GM12878 (cell line): ENCODE results near the gene SECTM1. TPM values are rescaled to one million over a fixed set of nuclear protein-coding genes. Genes with fewer than 3 reads are reported as not detected.

Experiments used
- ATAC-seq: fragments of 200-7000 bp; cut with Tn5 transposase; 3 replicates; pipeline ENCODE4 v1.9.1; 2020; ENCODE audit warnings: mild to moderate bottlenecking, moderate library complexity
- BruUV-seq: library from RNA; stranded (reverse); fragments of 400-500 nt; replicated peaks from 2 replicates; lab custom pipeline; 2021; lab: Mats Ljungman, UMichigan
- CTCF ChIA-PET: fragments of 300-600 bp; sonication (Branson Sonifier 250); formaldehyde crosslinking; extraction: SDS; loops from one replicate; lab custom pipeline; 2021; ENCODE audit warnings: inconsistent platforms; lab: Yijun Ruan, JAX
- POLR2A ChIA-PET: fragments of 350-600 bp; formaldehyde crosslinking; extraction: SDS; loops from one replicate; lab custom pipeline; 2021; ENCODE audit warnings: inconsistent platforms; lab: Charles Lee
- RAD21 ChIA-PET: fragments of 300-600 bp; sonication (Branson Sonifier 250); formaldehyde crosslinking; loops from one replicate; lab custom pipeline; 2023; ENCODE audit warnings: antibody characterized with exemption; ENCODE audit not compliant: unreplicated experiment; lab: Charles Lee
- SMC1A ChIA-PET: fragments of 300-600 bp; sonication (Branson Sonifier 250); formaldehyde crosslinking; loops from one replicate; lab custom pipeline; 2023; ENCODE audit not compliant: unreplicated experiment, uncharacterized antibody; lab: Charles Lee
- DNase-seq: peaks from one replicate; pipeline ENCODE4 v3.0.0-alpha.2; 2011; ENCODE audit warnings: low read depth, low spot score
- FAIRE-seq: peaks from 3 replicates; lab custom pipeline; 2011; peaks lifted over from hg19 to GRCh38; lab: Jason Lieb, UNC
- H2AFZ ChIP-seq: 2 replicates; pipeline ENCODE4 v1.6.0; 2011; ENCODE audit warnings: low read depth, low read length, control low read depth; ENCODE audit not compliant: control insufficient read depth
- H3K27ac ChIP-seq: 2 replicates; pipeline ENCODE4 v1.5.1; 2011; ENCODE audit warnings: control low read depth; ENCODE audit not compliant: control insufficient read depth, insufficient read depth
- H3K27me3 ChIP-seq, 2 experiments: replicated peaks in 1 of 2; 2 replicates each; pipeline versions ENCODE4 v1.6.0 to v1.6.1; 2011; ENCODE audit warnings: low read length in 1 of 2; ENCODE audit not compliant: control insufficient read depth in 2 of 2, insufficient read depth in 2 of 2
- H3K36me3 ChIP-seq, 2 experiments: 2 replicates each; pipeline ENCODE4 v1.5.1; 2011; ENCODE audit warnings: low read length in 1 of 2; ENCODE audit not compliant: control insufficient read depth in 2 of 2, insufficient read depth in 2 of 2
- H3K4me1 ChIP-seq: 2 replicates; pipeline ENCODE4 v1.6.1; 2011; ENCODE audit warnings: mild to moderate bottlenecking, low read length, moderate library complexity, mixed read lengths; ENCODE audit not compliant: control insufficient read depth, insufficient read depth
- H3K4me2 ChIP-seq: 2 replicates; pipeline ENCODE4 v1.6.0; 2011; ENCODE audit warnings: control low read depth; ENCODE audit not compliant: control insufficient read depth, insufficient read depth
- H3K4me3 ChIP-seq: fragments of 200-600 bp; sonication (generic); 2 replicates; pipeline ENCODE4 v1.5.1; 2016
- H3K79me2 ChIP-seq: 2 replicates; pipeline ENCODE4 v1.6.0; 2011; ENCODE audit warnings: low read length; ENCODE audit not compliant: control insufficient read depth, insufficient read depth
- H3K9ac ChIP-seq: 2 replicates; pipeline ENCODE4 v1.8.0; 2011; ENCODE audit warnings: low read length, control low read depth, mixed read lengths; ENCODE audit not compliant: control insufficient read depth, insufficient read depth
- H3K9me3 ChIP-seq: replicated peaks from 3 replicates; pipeline ENCODE4 v1.5.1; 2011; ENCODE audit warnings: mild to moderate bottlenecking, low read length; ENCODE audit not compliant: control insufficient read depth, insufficient read depth
- H4K20me1 ChIP-seq: 2 replicates; pipeline ENCODE4 v1.6.0; 2011; ENCODE audit not compliant: control insufficient read depth, insufficient read depth
- CHD1 ChIP-seq: IDR thresholded peaks from 2 replicates; pipeline ENCODE4 v1.6.1; 2012; ENCODE audit warnings: low read depth, low read length, improper control_type of control experiment
- JUNB ChIP-seq: IDR thresholded peaks from 2 replicates; pipeline ENCODE4 v1.6.1; 2016; ENCODE audit warnings: antibody characterized with exemption, mild to moderate bottlenecking
- LARP7 ChIP-seq: fragments of 450-650 bp; IDR thresholded peaks from 2 replicates; pipeline ENCODE4 v1.6.1; 2017; ENCODE audit warnings: mild to moderate bottlenecking
- MTA3 ChIP-seq: IDR thresholded peaks from 2 replicates; pipeline ENCODE4 v1.6.1; 2012; ENCODE audit warnings: low read length, inconsistent platforms, borderline replicate concordance
- MYB ChIP-seq: fragments of 150-350 bp; IDR thresholded peaks from 2 replicates; pipeline ENCODE4 v1.6.1; 2014; ENCODE audit warnings: mild to moderate bottlenecking, low read depth, low read length, borderline replicate concordance
- MYC ChIP-seq: IDR thresholded peaks from 2 replicates; pipeline ENCODE4 v1.6.1; 2011; ENCODE audit warnings: mild to moderate bottlenecking, low read length, moderate library complexity, inconsistent platforms; ENCODE audit not compliant: insufficient read depth, insufficient replicate concordance, insufficient read length, severe bottlenecking
- NFYA ChIP-seq: IDR thresholded peaks from 2 replicates; pipeline ENCODE4 v1.6.1; 2011; ENCODE audit warnings: low read depth, mild to moderate bottlenecking, low read length, improper control_type of control experiment, borderline replicate concordance
- SP1 ChIP-seq: IDR thresholded peaks from one replicate; pipeline ENCODE4 v1.6.1; 2011; ENCODE audit warnings: low read depth, low read length
- SPI1 ChIP-seq: IDR thresholded peaks from 2 replicates; pipeline ENCODE4 v1.6.1; 2011; ENCODE audit warnings: low read depth, mild to moderate bottlenecking, low read length, moderate library complexity, borderline replicate concordance; ENCODE audit not compliant: insufficient read depth
- SRF ChIP-seq, 2 experiments: IDR thresholded peaks; 2 replicates each; pipeline ENCODE4 v1.6.1; 2011; ENCODE audit warnings: low read depth in 2 of 2, low read length in 2 of 2, mild to moderate bottlenecking in 1 of 2, moderate library complexity in 1 of 2
- SUPT20H ChIP-seq: IDR thresholded peaks from 2 replicates; pipeline ENCODE4 v1.6.1; 2011; ENCODE audit warnings: low read depth, mild to moderate bottlenecking, low read length, moderate library complexity, borderline replicate concordance; ENCODE audit not compliant: control insufficient read depth
- WGBS: methylation state at CpG from one replicate; pipeline ENCODE4 v1.1.6; 2016; ENCODE audit warnings: low lambda C conversion rate; ENCODE audit not compliant: insufficient replicate concordance, insufficient coverage; ENCODE audit errors: missing lambda C conversion rate; 5-methylcytosine and 5-hydroxymethylcytosine counted together
- in situ Hi-C: fragments of 300-500 bp; cut with MboI; formaldehyde crosslinking; loops from 9 replicates; pipeline ENCODE4 v1.14.3; 2018; ENCODE audit warnings: mixed read lengths
- intact Hi-C: fragments of 100-400 bp; cut with micrococcal nuclease; formaldehyde crosslinking; loops from one replicate; pipeline ENCODE4 v1.14.2; 2022; ENCODE audit not compliant: unreplicated experiment
- polyA plus RNA-seq, 11 experiments: library from polyadenylated mRNA; depleted of rRNA in 4 of 11; unstranded in 6 of 11; stranded (reverse) in 5 of 11; fragments of >200 nt; fragmentation: Nextera tagmentation in 4 of 11; fragmentation: Illumina TruSeq in 1 of 11; extraction: Ambion mirVana in 4 of 11; extraction: Trizol in 1 of 11; gene quantifications; 1 replicate in 1 of 11; 2 replicates in 10 of 11; pipeline versions ENCODE4 v1.2.1 to v1.2.3, GENCODE V29; 2011 to 2016; ENCODE audit warnings: inconsistent platforms in 2 of 11, missing spikeins in 2 of 11, low read depth in 1 of 11
- total RNA-seq, 4 experiments: library from RNA; depleted of rRNA in 3 of 4; stranded (reverse); fragments of >200 nt in 3 of 4; fragmentation: Illumina TruSeq in 1 of 4; extraction: Trizol in 1 of 4; gene quantifications; 2 replicates each; pipeline versions ENCODE4 v1.2.1 to v1.2.3, GENCODE V29; 2013 to 2021
- TF ChIP-seq, protein P1 (sequence below): fragments of 450-650 bp; formaldehyde crosslinking; IDR thresholded peaks from 2 replicates; pipeline ENCODE4 v1.4.0; 2020; ENCODE audit warnings: mild to moderate bottlenecking, moderate library complexity
- TF ChIP-seq, protein P2 (sequence below): IDR thresholded peaks from 2 replicates; pipeline ENCODE4 v1.6.1; 2011; ENCODE audit warnings: borderline replicate concordance, low read depth, mild to moderate bottlenecking, moderate library complexity, mixed read lengths, low read length; ENCODE audit not compliant: insufficient read depth; ENCODE audit errors: extremely low read length

The SECTM1 gene
- total and polyA plus RNA-seq, 10 of the 15 experiments (the other 5 are each of a cell fraction or from before 2014, with no cell fraction given) = 0.10 to 0.13 (median 0.12) TPM; not detected in 7

DNA sequence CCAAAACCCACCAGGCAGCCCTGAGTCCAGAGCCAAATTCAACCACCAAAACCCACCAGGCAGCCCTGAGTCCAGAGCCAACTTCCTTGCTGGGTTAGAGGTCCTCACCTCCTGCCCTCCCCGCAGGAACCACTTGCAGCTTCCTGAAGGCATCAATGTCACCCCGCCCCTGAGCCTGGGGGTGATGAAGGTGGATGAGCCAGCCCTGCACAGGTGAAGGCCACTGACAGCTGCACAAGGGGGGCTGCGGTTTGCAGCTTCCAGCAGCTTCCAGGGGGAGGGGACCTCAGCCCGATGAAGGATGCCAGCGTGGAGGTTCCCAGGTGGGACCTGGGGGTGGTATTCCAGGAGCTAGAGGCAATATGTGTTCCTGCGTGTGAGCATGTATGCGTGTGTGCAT lies 52.5 kb downstream of the SECTM1 start:
- H4K20me1 ChIP-seq = no peaks in the 10 kb centered on the region
- no peak for DNase-seq
- ChIA-PET CTCF (interaction anchor here (1.5 kb wide), 1 partner anchor 41 kb away, joined by 3 read pairs; no protein-coding TSS in a partner anchor), POLR2A (no interaction called here), RAD21 (no interaction called here), SMC1A (interaction anchor here (1.1 kb wide), 1 partner anchor 39 kb away, joined by 3 read pairs; no protein-coding TSS in a partner anchor)
- H3K4me1 ChIP-seq = no peaks in the 10 kb centered on the region
- no peak overlapping the region for H3K27ac ChIP-seq
- no peak for ATAC-seq
- no peaks in the 10 kb centered on the region for H3K27me3 ChIP-seq
- H2AFZ ChIP-seq = no peak overlapping the region
- TF ChIP-seq NFYA (no peak), MTA3 (no peak), SRF (IDR thresholded peaks at IDR 0.05; ENCODE audit: low read depth in 2 of 2, low read length in 2 of 2) (no peak), JUNB (no peak), SPI1 (no peak)
- H3K9ac ChIP-seq = no peak overlapping the region
- no peak overlapping the region for H3K4me2 ChIP-seq
- no peaks in the 10 kb centered on the region for H3K9me3 ChIP-seq
- H3K4me3 ChIP-seq = no peak overlapping the region
- intact Hi-C loops (no loop called here), in situ Hi-C loops (no loop called here)
- no TSS peak for BruUV-seq
- no peak for FAIRE-seq
- H3K79me2 ChIP-seq = no peaks in the 10 kb centered on the region
- 53% methylated on average over 7 of the region's 7 CpGs for WGBS
- H3K36me3 ChIP-seq = no peaks in the 10 kb centered on the region

DNA sequence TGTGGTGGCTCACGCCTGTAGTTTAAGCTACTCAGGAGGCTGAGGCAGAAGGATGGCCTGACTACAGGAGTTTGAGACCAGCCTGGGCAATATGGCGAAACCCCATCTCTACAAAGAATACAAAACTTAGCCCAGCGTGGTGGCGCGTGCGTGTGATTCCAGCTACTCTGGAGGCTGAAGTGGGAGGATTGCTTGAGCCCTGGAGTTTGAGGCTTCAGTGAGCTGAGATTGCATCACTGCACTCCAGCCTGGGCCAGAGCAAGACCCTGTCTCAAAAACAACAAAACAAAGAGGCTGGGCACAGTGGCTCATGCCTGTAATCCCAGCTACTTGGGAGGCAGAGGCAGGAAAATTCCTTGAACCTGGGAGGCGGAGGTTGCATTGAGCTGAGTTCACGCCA lies 53.0 kb downstream of the SECTM1 start:
- no TSS peak for BruUV-seq
- ATAC-seq (no peak), FAIRE-seq (no peak), DNase-seq (no peak)
- Histone ChIP-seq H4K20me1 (no peaks in the 10 kb centered on the region), H3K9ac (no peak overlapping the region), H3K4me1 (no peaks in the 10 kb centered on the region; the same call in 1 of the 2 replicates), H3K9me3 (no peaks in the 10 kb centered on the region), H3K4me2 (no peak overlapping the region), H3K27me3 (no peaks in the 10 kb centered on the region), H2AFZ (no peak overlapping the region), H3K36me3 (no peaks in the 10 kb centered on the region), H3K4me3 (no peak overlapping the region), H3K79me2 (no peaks in the 10 kb centered on the region), H3K27ac (no peak overlapping the region)
- RAD21 ChIA-PET = no interaction called here
- SMC1A ChIA-PET = interaction anchor here (1.1 kb wide), 1 partner anchor 38 kb away, joined by 3 read pairs; no protein-coding TSS in a partner anchor
- 87% methylated on average over 8 of the region's 8 CpGs for WGBS
- intact Hi-C loops = no loop called here
- POLR2A ChIA-PET = no interaction called here
- in situ Hi-C loops = no loop called here
- CTCF ChIA-PET = no interaction called here
- no peak for TF ChIP-seq NFYA
- TF ChIP-seq, protein P1, sequence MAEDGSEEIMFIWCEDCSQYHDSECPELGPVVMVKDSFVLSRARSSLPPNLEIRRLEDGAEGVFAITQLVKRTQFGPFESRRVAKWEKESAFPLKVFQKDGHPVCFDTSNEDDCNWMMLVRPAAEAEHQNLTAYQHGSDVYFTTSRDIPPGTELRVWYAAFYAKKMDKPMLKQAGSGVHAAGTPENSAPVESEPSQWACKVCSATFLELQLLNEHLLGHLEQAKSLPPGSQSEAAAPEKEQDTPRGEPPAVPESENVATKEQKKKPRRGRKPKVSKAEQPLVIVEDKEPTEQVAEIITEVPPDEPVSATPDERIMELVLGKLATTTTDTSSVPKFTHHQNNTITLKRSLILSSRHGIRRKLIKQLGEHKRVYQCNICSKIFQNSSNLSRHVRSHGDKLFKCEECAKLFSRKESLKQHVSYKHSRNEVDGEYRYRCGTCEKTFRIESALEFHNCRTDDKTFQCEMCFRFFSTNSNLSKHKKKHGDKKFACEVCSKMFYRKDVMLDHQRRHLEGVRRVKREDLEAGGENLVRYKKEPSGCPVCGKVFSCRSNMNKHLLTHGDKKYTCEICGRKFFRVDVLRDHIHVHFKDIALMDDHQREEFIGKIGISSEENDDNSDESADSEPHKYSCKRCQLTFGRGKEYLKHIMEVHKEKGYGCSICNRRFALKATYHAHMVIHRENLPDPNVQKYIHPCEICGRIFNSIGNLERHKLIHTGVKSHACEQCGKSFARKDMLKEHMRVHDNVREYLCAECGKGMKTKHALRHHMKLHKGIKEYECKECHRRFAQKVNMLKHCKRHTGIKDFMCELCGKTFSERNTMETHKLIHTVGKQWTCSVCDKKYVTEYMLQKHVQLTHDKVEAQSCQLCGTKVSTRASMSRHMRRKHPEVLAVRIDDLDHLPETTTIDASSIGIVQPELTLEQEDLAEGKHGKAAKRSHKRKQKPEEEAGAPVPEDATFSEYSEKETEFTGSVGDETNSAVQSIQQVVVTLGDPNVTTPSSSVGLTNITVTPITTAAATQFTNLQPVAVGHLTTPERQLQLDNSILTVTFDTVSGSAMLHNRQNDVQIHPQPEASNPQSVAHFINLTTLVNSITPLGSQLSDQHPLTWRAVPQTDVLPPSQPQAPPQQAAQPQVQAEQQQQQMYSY (CRISPR knock-in tag) = no peak
- no peak for TF ChIP-seq MYB
- TF ChIP-seq, protein P2, sequence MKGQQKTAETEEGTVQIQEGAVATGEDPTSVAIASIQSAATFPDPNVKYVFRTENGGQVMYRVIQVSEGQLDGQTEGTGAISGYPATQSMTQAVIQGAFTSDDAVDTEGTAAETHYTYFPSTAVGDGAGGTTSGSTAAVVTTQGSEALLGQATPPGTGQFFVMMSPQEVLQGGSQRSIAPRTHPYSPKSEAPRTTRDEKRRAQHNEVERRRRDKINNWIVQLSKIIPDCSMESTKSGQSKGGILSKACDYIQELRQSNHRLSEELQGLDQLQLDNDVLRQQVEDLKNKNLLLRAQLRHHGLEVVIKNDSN = no peak
- no peak for TF ChIP-seq SUPT20H
- no peak for TF ChIP-seq LARP7
- no peak for TF ChIP-seq MYC
- TF ChIP-seq SP1 = no peak
- TF ChIP-seq CHD1 = no peak
